Psoas muscle (tissue), 8 donors: Measurements from ENCODE around the gene HOXD3. TPM values are rescaled to one million over a fixed set of nuclear protein-coding genes. Genes with fewer than 3 reads are reported as not detected.

ENCODE experiments used
- ATAC-seq, 4 donors: fragments of 200-7000 bp; cut with Tn5 transposase; one replicate each; pipeline ENCODE4 v1.9.1; 2020; ENCODE audit warnings: moderate library complexity in 3 of 4, mild to moderate bottlenecking in 2 of 4
- DNase-seq, 2 donors: peaks; one replicate each; pipeline ENCODE4 v3.0.0-alpha.2; 2020
- H3K27ac ChIP-seq: fragments of 200-600 bp; one replicate; pipeline ENCODE4 v1.8.0; 2022
- H3K27me3 ChIP-seq, 3 donors: fragments of 200-600 bp in 1 of 3; one replicate each; pipeline versions ENCODE4 v1.6.1 to v1.8.0; 2013 to 2022; ENCODE audit warnings: low read length in 2 of 3, mild to moderate bottlenecking in 2 of 3, moderate library complexity in 1 of 3; ENCODE audit not compliant: insufficient read depth in 3 of 3
- H3K36me3 ChIP-seq, 2 donors: fragments of 200-600 bp in 1 of 2; one replicate each; pipeline versions ENCODE4 v1.6.1 to v1.8.0; 2013 to 2022; ENCODE audit warnings: low read depth in 1 of 2, mild to moderate bottlenecking in 1 of 2, moderate library complexity in 1 of 2; ENCODE audit not compliant: insufficient read depth in 1 of 2
- H3K4me1 ChIP-seq: fragments of 200-600 bp; one replicate; pipeline ENCODE4 v1.8.0; 2022
- H3K4me3 ChIP-seq: fragments of 200-600 bp; one replicate; pipeline ENCODE4 v1.8.0; 2022; ENCODE audit warnings: mild to moderate bottlenecking
- H3K9me3 ChIP-seq: fragments of 200-600 bp; one replicate; pipeline ENCODE4 v1.8.0; 2022
- WGBS, 3 donors: extraction: QIAGEN DNeasy Blood & Tissue Kit; methylation state at CpG; one replicate each; pipeline versions ENCODE4 v1.1.6 to v1.1.7; 2013; 5-methylcytosine and 5-hydroxymethylcytosine counted together
- intact Hi-C, 2 donors: fragments of 100-400 bp; cut with DNase I; formaldehyde crosslinking; loops; one replicate each; pipeline versions ENCODE4 v1.11.0 to v1.14.2; 2022
- polyA plus RNA-seq, 3 donors: library from polyadenylated mRNA; stranded (reverse); fragments of 200-250 nt; gene quantifications; one replicate each; pipeline ENCODE4 v1.2.3, GENCODE V29; 2013
- total RNA-seq, 4 donors: library from RNA; stranded (reverse); fragmentation: NEBNext Ultra II Directional in 2 of 4; extraction: Animal tissue kit (Norgen Biotek cat#: 25700) in 2 of 4; gene quantifications; one replicate each; pipeline versions ENCODE4 v1.2.1 to v1.2.4, GENCODE V29; 2021 to 2023
- TF ChIP-seq, protein P1 (sequence below): fragments of 200-600 bp; IDR thresholded peaks from one replicate; pipeline ENCODE4 v1.8.0; 2022; ENCODE audit warnings: antibody characterized with exemption
- donor health status: healthy with polysubstance abuse.
- donor health status: DM: no; HTN: no; CAD: no; lungs with moderate emphysema.
- donor health status: Bipolar disorder and iron deficiency.
- donor health status: healthy.
- donor health status: DM: yes; HTN: yes; CAD: no.
- donor health status: DM: no; HTN: no; CAD: no.
- donor health status: DM: no; HTN: no; CAD: no.
- donor health status: DM: yes; HTN: yes; CAD: no.

HOXD3 gene
- total and polyA plus RNA-seq, 7 donors = 0.64 to 3.8 (median 1.1) TPM

DNA sequence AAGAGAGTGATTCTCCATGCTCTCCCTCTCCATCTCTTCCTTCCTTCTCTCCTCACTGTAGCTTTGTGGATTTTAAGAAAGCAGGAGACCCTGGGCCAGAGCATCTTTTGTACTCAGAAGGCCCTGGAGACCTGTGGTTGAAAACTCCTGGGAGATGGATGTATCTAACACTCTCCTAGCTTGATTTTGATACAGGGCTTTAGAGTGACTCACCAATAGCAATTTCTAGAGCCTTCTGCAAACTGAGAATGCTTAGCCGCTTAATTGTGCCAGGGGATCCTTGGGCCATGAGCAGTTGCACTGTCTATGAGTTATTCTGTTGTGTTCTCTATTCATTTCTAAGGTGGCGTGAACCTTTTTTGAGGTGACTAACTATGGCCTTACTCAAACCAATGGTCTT, 49.0 kb downstream of the HOXD3 start:
- Histone ChIP-seq H3K27ac (no peak overlapping the region), H3K9me3 (no peaks in the 10 kb centered on the region), H3K36me3 (no peaks in the 10 kb centered on the region), H3K27me3 (no peaks in the 10 kb centered on the region), H3K4me1 (no peaks in the 10 kb centered on the region), H3K4me3 (no peak overlapping the region)
- intact Hi-C loops = loop anchor here in 1 of 2 donors (10.0 kb wide), 1 partner anchor 219 kb away; no protein-coding TSS in a partner anchor
- ATAC-seq = no peak
- DNase-seq = no peak
- TF ChIP-seq, protein P1, sequence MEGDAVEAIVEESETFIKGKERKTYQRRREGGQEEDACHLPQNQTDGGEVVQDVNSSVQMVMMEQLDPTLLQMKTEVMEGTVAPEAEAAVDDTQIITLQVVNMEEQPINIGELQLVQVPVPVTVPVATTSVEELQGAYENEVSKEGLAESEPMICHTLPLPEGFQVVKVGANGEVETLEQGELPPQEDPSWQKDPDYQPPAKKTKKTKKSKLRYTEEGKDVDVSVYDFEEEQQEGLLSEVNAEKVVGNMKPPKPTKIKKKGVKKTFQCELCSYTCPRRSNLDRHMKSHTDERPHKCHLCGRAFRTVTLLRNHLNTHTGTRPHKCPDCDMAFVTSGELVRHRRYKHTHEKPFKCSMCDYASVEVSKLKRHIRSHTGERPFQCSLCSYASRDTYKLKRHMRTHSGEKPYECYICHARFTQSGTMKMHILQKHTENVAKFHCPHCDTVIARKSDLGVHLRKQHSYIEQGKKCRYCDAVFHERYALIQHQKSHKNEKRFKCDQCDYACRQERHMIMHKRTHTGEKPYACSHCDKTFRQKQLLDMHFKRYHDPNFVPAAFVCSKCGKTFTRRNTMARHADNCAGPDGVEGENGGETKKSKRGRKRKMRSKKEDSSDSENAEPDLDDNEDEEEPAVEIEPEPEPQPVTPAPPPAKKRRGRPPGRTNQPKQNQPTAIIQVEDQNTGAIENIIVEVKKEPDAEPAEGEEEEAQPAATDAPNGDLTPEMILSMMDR = no peak
- 92 to 96% (median 94%) methylated on average over 2 of the region's 2 CpGs for WGBS, 3 donors

DNA sequence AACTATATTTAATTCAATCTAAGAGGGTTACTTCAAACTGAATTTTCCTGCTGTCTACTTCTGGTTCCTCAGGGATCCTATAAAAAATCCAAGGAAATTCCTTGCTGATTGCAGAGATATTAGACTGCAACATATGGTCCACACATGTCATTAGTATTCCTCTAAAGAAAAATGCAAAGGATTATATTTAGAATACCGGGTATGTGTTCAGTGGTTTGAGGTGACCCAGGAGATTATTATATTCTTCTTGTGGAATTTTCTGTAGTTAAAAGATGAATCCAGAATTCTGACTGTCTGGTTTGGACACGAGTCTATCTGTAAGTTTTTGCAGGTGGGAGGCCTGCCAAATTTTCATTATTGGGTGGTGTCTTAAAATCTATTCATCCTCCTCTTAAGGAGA, 49.6 kb downstream of the HOXD3 start:
- no peaks in the 10 kb centered on the region for H3K27me3 ChIP-seq
- intact Hi-C loops = loop anchor here in 1 of 2 donors (10.0 kb wide), 1 partner anchor 218 kb away; no protein-coding TSS in a partner anchor
- TF ChIP-seq, protein P1 = no peak
- 22 to 33% (median 33%) methylated on average over 2 of the region's 2 CpGs for WGBS, 3 donors
- DNase-seq = no peak
- H3K4me1 ChIP-seq = no peaks in the 10 kb centered on the region
- no peak for ATAC-seq
- H3K4me3 ChIP-seq = no peak overlapping the region
- H3K9me3 ChIP-seq = no peaks in the 10 kb centered on the region
- no peak overlapping the region for H3K27ac ChIP-seq
- no peaks in the 10 kb centered on the region for H3K36me3 ChIP-seq

DNA sequence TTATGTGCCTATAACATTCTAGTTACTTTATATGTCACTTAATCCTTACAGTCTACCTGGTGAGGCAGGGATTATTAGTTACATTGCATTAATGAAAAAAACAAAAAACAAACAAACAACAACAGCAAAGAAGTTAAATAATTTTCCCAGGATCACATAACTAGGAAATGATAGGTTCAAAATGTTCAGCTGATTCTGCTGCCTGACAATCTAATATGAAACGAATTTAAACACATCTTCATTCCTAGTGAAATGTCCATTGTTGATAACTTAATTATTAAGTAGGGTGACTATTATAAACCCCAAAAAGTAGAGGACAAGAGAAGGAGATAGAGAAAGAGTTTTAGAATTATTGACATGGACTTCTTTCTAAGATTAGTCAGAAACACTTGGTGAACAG, 54.0 kb downstream of the HOXD3 start:
- TF ChIP-seq, protein P1 = no peak
- no peak for DNase-seq

DNA sequence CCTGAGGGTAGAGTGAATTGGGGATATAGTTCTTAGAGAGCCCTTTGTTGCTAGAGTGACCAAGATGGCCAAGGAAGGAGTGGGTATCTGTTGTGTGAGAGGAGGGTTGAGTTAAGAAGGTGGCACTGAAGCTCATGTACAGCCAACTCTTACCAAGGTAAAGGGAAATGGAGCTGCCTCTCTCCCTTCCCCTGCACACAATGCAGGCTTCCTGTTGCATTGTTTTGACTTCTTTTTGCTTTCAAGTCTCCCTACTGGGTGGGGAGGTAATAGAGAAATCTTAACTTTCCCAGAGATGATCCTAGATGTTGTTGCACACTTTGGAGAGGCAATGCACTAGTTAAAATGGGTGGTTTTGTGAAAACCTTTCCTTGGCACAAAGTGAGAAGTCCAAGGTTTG, 55.2 kb downstream of the HOXD3 start:
- no peaks in the 10 kb centered on the region for H3K4me1 ChIP-seq
- intact Hi-C loops = no loop called here
- H3K27me3 ChIP-seq = no peaks in the 10 kb centered on the region
- H3K4me3 ChIP-seq = no peak overlapping the region
- ATAC-seq = no peak
- no peaks in the 10 kb centered on the region for H3K9me3 ChIP-seq
- H3K27ac ChIP-seq = no peak overlapping the region
- no peak for DNase-seq
- H3K36me3 ChIP-seq = no peaks in the 10 kb centered on the region
- TF ChIP-seq, protein P1 = no peak

More for the DNA sequence above, 54.0 kb downstream of the HOXD3 start:
- H3K27me3 ChIP-seq = no peaks in the 10 kb centered on the region
- no peak for ATAC-seq
- no peak overlapping the region for H3K4me3 ChIP-seq
- 80 to 85% (median 85%) methylated on average over 1 of the region's 1 CpG for WGBS, 3 donors
- intact Hi-C loops = no loop called here
- no peak overlapping the region for H3K27ac ChIP-seq
- H3K36me3 ChIP-seq = no peaks in the 10 kb centered on the region
- H3K9me3 ChIP-seq = no peaks in the 10 kb centered on the region
- no peaks in the 10 kb centered on the region for H3K4me1 ChIP-seq

DNA sequence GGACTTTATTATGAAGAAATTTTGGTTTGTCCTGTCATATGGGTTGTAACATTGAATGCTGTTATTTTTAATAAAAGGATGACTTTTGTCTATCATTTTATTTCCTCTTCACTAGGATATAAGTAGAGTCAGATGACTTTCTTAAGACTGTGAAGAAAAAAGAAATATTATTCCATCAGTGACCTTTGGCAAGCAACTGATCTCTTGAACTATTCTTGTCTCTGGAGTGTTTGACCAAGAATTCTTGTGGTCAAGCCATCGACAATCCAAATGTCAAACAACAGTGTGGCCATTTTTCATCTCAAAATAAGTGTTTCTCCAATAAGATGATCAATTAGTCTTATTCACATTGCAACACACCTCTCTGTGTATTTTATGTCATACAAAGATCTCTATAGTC, 56.3 kb downstream of the HOXD3 start:
- DNase-seq (no peak), ATAC-seq (no peak)
- WGBS, 3 donors = 11 to 42% (median 29%) methylated on average over 1 of the region's 1 CpG
- intact Hi-C loops = no loop called here
- H3K27ac ChIP-seq = no peak overlapping the region
- TF ChIP-seq, protein P1 = no peak
- H3K36me3 ChIP-seq = no peaks in the 10 kb centered on the region
- no peak overlapping the region for H3K4me3 ChIP-seq
- no peaks in the 10 kb centered on the region for H3K9me3 ChIP-seq
- no peaks in the 10 kb centered on the region for H3K4me1 ChIP-seq
- H3K27me3 ChIP-seq = no peaks in the 10 kb centered on the region
